ENCODE data around the gene C2CD4A. TPM values are rescaled to one million over a fixed set of nuclear protein-coding genes. Genes with fewer than 3 reads are reported as not detected.

The C2CD4A gene
- total RNA-seq, 1 experiment from 2014 or later = not detected

- TF ChIP-seq ZBTB33 (IDR thresholded peaks at IDR 0.05; ENCODE audit: extremely low read depth, insufficient replicate concordance, low read length) = no peak
- no peak for TF ChIP-seq YY1 (IDR thresholded peaks at IDR 0.05; ENCODE audit: extremely low read depth, insufficient replicate concordance, low read depth, low read length)
- TF ChIP-seq CEBPB (IDR thresholded peaks at IDR 0.05; ENCODE audit: low read depth) = no peak
- TF ChIP-seq EZH2 (IDR thresholded peaks at IDR 0.05) = no peak
- TF ChIP-seq FOSL1 (IDR thresholded peaks at IDR 0.05; ENCODE audit: low read depth) = no peak
- no peak for TF ChIP-seq EZH2phosphoT487 (IDR thresholded peaks at IDR 0.05; ENCODE audit: borderline replicate concordance)
- TF ChIP-seq ZFX (IDR thresholded peaks at IDR 0.05) = no peak
- no peak for TF ChIP-seq ELF1 (IDR thresholded peaks at IDR 0.05; ENCODE audit: borderline replicate concordance, low read depth)
- no peak for TF ChIP-seq JUND (IDR thresholded peaks at IDR 0.05)
These were observed 9.0 kb downstream of the C2CD4A start (continued) for GRCh38 chr15:62075595-62076277.

GRCh38 chr15:62079594-62079993, 12.8 kb downstream of the C2CD4A start:
- no TSS peak for BruUV-seq (replicated peaks)
- no peak for TF ChIP-seq POLR2AphosphoS5 (IDR thresholded peaks at IDR 0.05; ENCODE audit: low read depth, low read length)
- no peak for TF ChIP-seq TCF7L2 (IDR thresholded peaks at IDR 0.05; ENCODE audit: borderline replicate concordance, extremely low read depth, insufficient read depth, insufficient read length)
- TF ChIP-seq CEBPB (IDR thresholded peaks at IDR 0.05; ENCODE audit: low read depth) = no peak
- TF ChIP-seq YY1 (IDR thresholded peaks at IDR 0.05; ENCODE audit: extremely low read depth, insufficient replicate concordance, low read depth, low read length) = no peak
- TF ChIP-seq ZNF274 (IDR thresholded peaks at IDR 0.05; ENCODE audit: low read depth, low read length) = no peak
- no peak for TF ChIP-seq ATF3 (IDR thresholded peaks at IDR 0.05)
- no peak for TF ChIP-seq EZH2 (IDR thresholded peaks at IDR 0.05)
- TF ChIP-seq CBX3 (IDR thresholded peaks at IDR 0.05; ENCODE audit: low read depth) = no peak
- TF ChIP-seq POLR2A (IDR thresholded peaks at IDR 0.05; ENCODE audit: borderline replicate concordance, extremely low read depth, insufficient read depth, insufficient read length) = no peak
- TF ChIP-seq CTCF (IDR thresholded peaks at IDR 0.05 in 2 of 3, conservative IDR thresholded peaks at IDR 0.05 in 1 of 3; ENCODE audit: borderline replicate concordance in 1 of 3, insufficient read depth in 1 of 3, low read depth in 2 of 3, low read length in 2 of 3) = no peak
- TF ChIP-seq RAD21 (IDR thresholded peaks at IDR 0.05; ENCODE audit: low read depth) = no peak
- no peak for TF ChIP-seq SRF (IDR thresholded peaks at IDR 0.05; ENCODE audit: low read depth)
- TF ChIP-seq JUND (IDR thresholded peaks at IDR 0.05) = no peak
- no peak for TF ChIP-seq SP1 (IDR thresholded peaks at IDR 0.05; ENCODE audit: low read depth)
- TF ChIP-seq ZBTB33 (IDR thresholded peaks at IDR 0.05; ENCODE audit: extremely low read depth, insufficient replicate concordance, low read length) = no peak

More at GRCh38 chr15:62079594-62079993, 12.8 kb downstream of the C2CD4A start:
- Histone ChIP-seq H3K4me1 (ENCODE audit: control insufficient read depth in 1 of 2, insufficient read depth in 2 of 2, low read length in 2 of 2) (no peaks in the 10 kb centered on the region), H3K27me3 (ENCODE audit: insufficient read depth, low read length) (no peaks in the 10 kb centered on the region), H3K9ac (ENCODE audit: low read length) (no peak overlapping the region), H3K4me2 (ENCODE audit: low read length) (no peak overlapping the region), H3K9me3 (ENCODE audit: control insufficient read depth in 1 of 2, insufficient read depth in 1 of 2, low read depth in 1 of 2, low read length in 2 of 2) (no peaks in the 10 kb centered on the region), H3K4me3 (replicated peaks in 1 of 2; ENCODE audit: low read depth in 1 of 2, low read length in 2 of 2) (no peak overlapping the region), H3K36me3 (ENCODE audit: control insufficient read depth in 1 of 2, insufficient read depth in 2 of 2, low read length in 2 of 2) (no peaks in the 10 kb centered on the region), H4K20me1 (ENCODE audit: insufficient read depth) (no peaks in the 10 kb centered on the region), H2AFZ (ENCODE audit: low read depth, low read length, poor library complexity, severe bottlenecking) (no peak overlapping the region), H3K9me2 (ENCODE audit: insufficient read depth) (no peaks in the 10 kb centered on the region), H3K79me2 (ENCODE audit: insufficient read depth, low read length) (no peaks in the 10 kb centered on the region), H3K27ac (ENCODE audit: low read depth, low read length) (no peak overlapping the region)
- ChIA-PET RAD21 (ENCODE audit: low non-redundant PET in 1 of 2, low total read pairs in 2 of 2, uncharacterized antibody in 2 of 2, unreplicated experiment in 2 of 2) (no interaction called here), CTCF (no interaction called here), POLR2A (no interaction called here)
- DNase-seq (ENCODE audit: low read depth, low spot score) (no peak), ATAC-seq (no peak)
- intact Hi-C loops (cut with micrococcal nuclease) = no loop called here
